HUES64 (cell line): Measurements from ENCODE around the gene ABHD12.

Experiments
- H3K27ac ChIP-seq: 2 replicates; pipeline ENCODE4 v1.7.0; 2013; ENCODE audit warnings: low read depth, low read length, inconsistent platforms
- H3K27me3 ChIP-seq: 2 replicates; pipeline ENCODE4 v1.6.1; 2013; ENCODE audit warnings: mild to moderate bottlenecking, low read length; ENCODE audit not compliant: insufficient read depth
- H3K36me3 ChIP-seq: 2 replicates; pipeline ENCODE4 v1.6.1; 2013; ENCODE audit warnings: mild to moderate bottlenecking, low read length; ENCODE audit not compliant: insufficient read depth
- H3K4me1 ChIP-seq: 2 replicates; pipeline ENCODE4 v1.6.1; 2013; ENCODE audit warnings: mild to moderate bottlenecking, low read length, moderate library complexity; ENCODE audit not compliant: insufficient read depth
- H3K4me3 ChIP-seq: 2 replicates; pipeline ENCODE4 v1.5.1; 2013; ENCODE audit warnings: mild to moderate bottlenecking, low read length, moderate library complexity
- H3K9ac ChIP-seq: 2 replicates; pipeline ENCODE4 v1.6.1; 2013; ENCODE audit warnings: mild to moderate bottlenecking, low read depth, low read length
- H3K9me3 ChIP-seq: 2 replicates; pipeline ENCODE4 v1.6.1; 2013; ENCODE audit warnings: low read depth, low read length; ENCODE audit not compliant: insufficient read depth
- WGBS: fragments of 150-250, 120-280 bp; methylation state at CpG from one replicate; pipeline ENCODE4 v1.1.7; 2013; ENCODE audit warnings: missing lambda C conversion rate; 5-methylcytosine and 5-hydroxymethylcytosine counted together

ABHD12 gene

GRCh38 chr20:25368526-25368925 is 22.1 kb downstream of the ABHD12 start:
- no peaks in the 10 kb centered on the region for H3K27me3 ChIP-seq
- no peak overlapping the region for H3K27ac ChIP-seq
- no peaks in the 10 kb centered on the region for H3K9me3 ChIP-seq
- H3K36me3 ChIP-seq: no peaks in the 10 kb centered on the region
- H3K4me1 ChIP-seq: peaks cover 4% of the 10 kb centered on the region; the same call in 1 of the 2 replicates
- WGBS: 97% methylated on average over 10 of the region's 10 CpGs
- H3K4me3 ChIP-seq: no peak overlapping the region
- H3K9ac ChIP-seq: no peak overlapping the region

- Histone ChIP-seq H3K9me3 (no peaks in the 10 kb centered on the region), H3K4me3 (no peak overlapping the region), H3K27ac (no peak overlapping the region), H3K27me3 (no peaks in the 10 kb centered on the region), H3K4me1 (peaks cover 7% of the 10 kb centered on the region; the same call in 1 of the 2 replicates), H3K36me3 (no peaks in the 10 kb centered on the region), H3K9ac (no peak overlapping the region)
- WGBS: 88% methylated on average over 2 of the region's 2 CpGs
These were observed 25.5 kb downstream of the ABHD12 start for GRCh38 chr20:25364879-25365699.

- WGBS: 78% methylated on average over 3 of the region's 3 CpGs
- no peaks in the 10 kb centered on the region for H3K36me3 ChIP-seq
These were observed 26.4 kb downstream of the ABHD12 start for GRCh38 chr20:25364180-25364788.

GRCh38 chr20:25361287-25361683 is 29.4 kb downstream of the ABHD12 start:
- no peaks in the 10 kb centered on the region for H3K36me3 ChIP-seq
- peak overlapping the region; percentile 48; the same call in 1 of the 2 replicates for H3K27ac ChIP-seq
- no peak overlapping the region for H3K9ac ChIP-seq
- WGBS: 94% methylated on average over 6 of the region's 6 CpGs
- H3K4me3 ChIP-seq: no peak overlapping the region
- no peaks in the 10 kb centered on the region for H3K27me3 ChIP-seq
- H3K9me3 ChIP-seq: no peaks in the 10 kb centered on the region
- H3K4me1 ChIP-seq: peaks cover 30% of the 10 kb centered on the region

More at GRCh38 chr20:25364180-25364788, 26.4 kb downstream of the ABHD12 start:
- H3K27me3 ChIP-seq: no peaks in the 10 kb centered on the region
- no peak overlapping the region for H3K4me3 ChIP-seq
- H3K27ac ChIP-seq: no peak overlapping the region
- peaks cover 7% of the 10 kb centered on the region; the same call in 1 of the 2 replicates for H3K4me1 ChIP-seq
- no peak overlapping the region for H3K9ac ChIP-seq
- H3K9me3 ChIP-seq: no peaks in the 10 kb centered on the region

GRCh38 chr20:25360631-25361286 is 29.9 kb downstream of the ABHD12 start:
- H3K9me3 ChIP-seq: no peaks in the 10 kb centered on the region
- H3K36me3 ChIP-seq: no peaks in the 10 kb centered on the region
- 93% methylated on average over 10 of the region's 10 CpGs for whole genome bisulfite sequencing
- peak overlapping the region; percentile 48; the same call in 1 of the 2 replicates for H3K27ac ChIP-seq
- H3K4me1 ChIP-seq: peaks cover 35% of the 10 kb centered on the region
- H3K9ac ChIP-seq: no peak overlapping the region
- H3K4me3 ChIP-seq: no peak overlapping the region
- no peaks in the 10 kb centered on the region for H3K27me3 ChIP-seq

GRCh38 chr20:25356271-25356933 is 34.2 kb downstream of the ABHD12 start:
- Histone ChIP-seq H3K27ac (peak overlapping the region; percentile 64), H3K27me3 (no peaks in the 10 kb centered on the region), H3K36me3 (no peaks in the 10 kb centered on the region), H3K4me1 (peaks cover 59% of the 10 kb centered on the region), H3K9me3 (no peaks in the 10 kb centered on the region), H3K4me3 (no peak overlapping the region), H3K9ac (peak overlapping the region; percentile 32)
- WGBS: 30% methylated on average over 10 of the region's 10 CpGs

- no peaks in the 10 kb centered on the region for H3K9me3 ChIP-seq
- peaks cover 61% of the 10 kb centered on the region for H3K4me1 ChIP-seq
- H3K27ac ChIP-seq: peak overlapping the region; percentile 64
- H3K9ac ChIP-seq: no peak overlapping the region; the same call in 1 of the 2 replicates
- H3K36me3 ChIP-seq: no peaks in the 10 kb centered on the region
- 86% methylated on average over 2 of the region's 2 CpGs for WGBS
- no peak overlapping the region for H3K4me3 ChIP-seq
- H3K27me3 ChIP-seq: no peaks in the 10 kb centered on the region
These were observed 34.8 kb downstream of the ABHD12 start for GRCh38 chr20:25355866-25356265.

- WGBS: 87% methylated on average over 3 of the region's 3 CpGs
These were observed 35.5 kb downstream of the ABHD12 start for GRCh38 chr20:25355011-25355595.

GRCh38 chr20:25353747-25354705 is 36.6 kb downstream of the ABHD12 start:
- WGBS: 80% methylated on average over 15 of the region's 15 CpGs

More at GRCh38 chr20:25355011-25355595, 35.5 kb downstream of the ABHD12 start:
- no peaks in the 10 kb centered on the region for H3K27me3 ChIP-seq
- H3K4me3 ChIP-seq: no peak overlapping the region
- no peaks in the 10 kb centered on the region for H3K9me3 ChIP-seq
- no peak overlapping the region for H3K27ac ChIP-seq
- H3K9ac ChIP-seq: no peak overlapping the region
- H3K36me3 ChIP-seq: no peaks in the 10 kb centered on the region
- H3K4me1 ChIP-seq: peaks cover 62% of the 10 kb centered on the region

GRCh38 chr20:25353353-25353746 is 37.3 kb downstream of the ABHD12 start:
- H3K4me3 ChIP-seq: no peak overlapping the region
- WGBS: 78% methylated on average over 3 of the region's 3 CpGs
- no peaks in the 10 kb centered on the region for H3K27me3 ChIP-seq
- peak overlapping the region; percentile 50; the same call in 1 of the 2 replicates for H3K27ac ChIP-seq
- H3K9me3 ChIP-seq: no peaks in the 10 kb centered on the region
- no peaks in the 10 kb centered on the region for H3K36me3 ChIP-seq
- H3K4me1 ChIP-seq: peaks cover 58% of the 10 kb centered on the region
- H3K9ac ChIP-seq: no peak overlapping the region

More at GRCh38 chr20:25353747-25354705, 36.6 kb downstream of the ABHD12 start:
- no peak overlapping the region for H3K4me3 ChIP-seq
- no peaks in the 10 kb centered on the region for H3K27me3 ChIP-seq
- no peaks in the 10 kb centered on the region for H3K36me3 ChIP-seq
- no peaks in the 10 kb centered on the region for H3K9me3 ChIP-seq
- H3K9ac ChIP-seq: no peak overlapping the region
- H3K4me1 ChIP-seq: peaks cover 62% of the 10 kb centered on the region
- peak overlapping the region; percentile 50; the same call in 1 of the 2 replicates for H3K27ac ChIP-seq
